ENCODE results near the gene DUXB. TPM values are rescaled to one million over a fixed set of nuclear protein-coding genes. Genes with fewer than 3 reads are reported as not detected.
A peak's percentile ranks its signal among the peaks of the same experiment; 100 is the strongest.

The DUXB gene
- total and polyA plus RNA-seq, 2 experiments from 2014 or later = not detected

- Mint-ChIP-seq H3K9me3 (peaks cover 71% of the 10 kb centered on the region), H3K4me1 (no peaks in the 10 kb centered on the region; the same call in 2 of the 3 replicates), H3K36me3 (ENCODE audit: low read depth) (no peaks in the 10 kb centered on the region), H3K27ac (no peak overlapping the region), H3K27me3 (ENCODE audit: insufficient read depth, low read depth, poor library complexity) (peaks cover 1% of the 10 kb centered on the region), H3K4me3 (no peak overlapping the region)
- H3K27ac ChIP-seq (ENCODE audit: low read depth) = no peak overlapping the region
- H3K36me3 ChIP-seq (ENCODE audit: insufficient read depth) = no peaks in the 10 kb centered on the region
- H3K79me2 ChIP-seq (replicated peaks; ENCODE audit: insufficient read depth) = no peaks in the 10 kb centered on the region
- H3K4me2 ChIP-seq = no peak overlapping the region
- no peak for ATAC-seq
- no peaks in the 10 kb centered on the region for H3K9me2 ChIP-seq (ENCODE audit: insufficient read depth)
- TF ChIP-seq EZH2phosphoT487 (IDR thresholded peaks at IDR 0.05; ENCODE audit: unreplicated experiment) = no peak
- no peak for TF ChIP-seq EZH2 (IDR thresholded peaks at IDR 0.05; ENCODE audit: low read depth, unreplicated experiment)
- no peak for TF ChIP-seq POLR2AphosphoS5 (IDR thresholded peaks at IDR 0.05; ENCODE audit: low read depth)
- no peak for TF ChIP-seq CREB1 (CRISPR knock-in tag; IDR thresholded peaks at IDR 0.05; ENCODE audit: low read depth)
- H3K4me3 ChIP-seq = no peak overlapping the region
- no peaks in the 10 kb centered on the region for H4K20me1 ChIP-seq (replicated peaks; ENCODE audit: insufficient read depth)
- peaks cover 7% of the 10 kb centered on the region; the same call in 1 of the 2 replicates for H3K4me1 ChIP-seq (ENCODE audit: insufficient read depth)
- no peaks in the 10 kb centered on the region for H3F3A ChIP-seq (replicated peaks; ENCODE audit: low read depth)
- H2AFZ ChIP-seq = no peak overlapping the region
- H3K27me3 ChIP-seq (ENCODE audit: insufficient read depth) = no peaks in the 10 kb centered on the region
- DNase-seq (ENCODE audit: low spot score) = peak; percentile 6
Observed at GRCh38 chr16:75702242-75702641, 981 bp upstream of the DUXB start.

GRCh38 chr16:75697571-75697970 is 3.7 kb downstream of the DUXB start:
- Histone ChIP-seq H3K4me3 (no peak overlapping the region), H3K4me2 (no peak overlapping the region), H3K36me3 (ENCODE audit: insufficient read depth) (no peaks in the 10 kb centered on the region), H3K27ac (ENCODE audit: low read depth) (no peak overlapping the region), H3K27me3 (ENCODE audit: insufficient read depth) (no peaks in the 10 kb centered on the region), H3K79me2 (replicated peaks; ENCODE audit: insufficient read depth) (no peaks in the 10 kb centered on the region), H3K9me2 (ENCODE audit: insufficient read depth) (no peaks in the 10 kb centered on the region), H3K4me1 (ENCODE audit: insufficient read depth) (peaks cover 5% of the 10 kb centered on the region; the same call in 1 of the 2 replicates), H3F3A (replicated peaks; ENCODE audit: low read depth) (no peaks in the 10 kb centered on the region), H4K20me1 (replicated peaks; ENCODE audit: insufficient read depth) (no peaks in the 10 kb centered on the region), H2AFZ (no peak overlapping the region)
- ATAC-seq (no peak), DNase-seq (ENCODE audit: low spot score) (no peak)
- Mint-ChIP-seq H3K27ac (no peak overlapping the region), H3K9me3 (peaks cover 54% of the 10 kb centered on the region), H3K36me3 (ENCODE audit: low read depth) (peaks cover 3% of the 10 kb centered on the region; the same call in 1 of the 3 replicates), H3K4me1 (no peaks in the 10 kb centered on the region), H3K27me3 (ENCODE audit: insufficient read depth, low read depth, poor library complexity) (peaks cover 2% of the 10 kb centered on the region), H3K4me3 (no peak overlapping the region)
- TF ChIP-seq CREB1 (CRISPR knock-in tag; IDR thresholded peaks at IDR 0.05; ENCODE audit: low read depth) (no peak), JUNB (IDR thresholded peaks at IDR 0.05; ENCODE audit: unreplicated experiment) (no peak), ZNF331 (CRISPR knock-in tag; IDR thresholded peaks at IDR 0.05; ENCODE audit: low read depth) (no peak), EZH2phosphoT487 (IDR thresholded peaks at IDR 0.05; ENCODE audit: unreplicated experiment) (no peak)
- TF ChIP-seq, protein P1, sequence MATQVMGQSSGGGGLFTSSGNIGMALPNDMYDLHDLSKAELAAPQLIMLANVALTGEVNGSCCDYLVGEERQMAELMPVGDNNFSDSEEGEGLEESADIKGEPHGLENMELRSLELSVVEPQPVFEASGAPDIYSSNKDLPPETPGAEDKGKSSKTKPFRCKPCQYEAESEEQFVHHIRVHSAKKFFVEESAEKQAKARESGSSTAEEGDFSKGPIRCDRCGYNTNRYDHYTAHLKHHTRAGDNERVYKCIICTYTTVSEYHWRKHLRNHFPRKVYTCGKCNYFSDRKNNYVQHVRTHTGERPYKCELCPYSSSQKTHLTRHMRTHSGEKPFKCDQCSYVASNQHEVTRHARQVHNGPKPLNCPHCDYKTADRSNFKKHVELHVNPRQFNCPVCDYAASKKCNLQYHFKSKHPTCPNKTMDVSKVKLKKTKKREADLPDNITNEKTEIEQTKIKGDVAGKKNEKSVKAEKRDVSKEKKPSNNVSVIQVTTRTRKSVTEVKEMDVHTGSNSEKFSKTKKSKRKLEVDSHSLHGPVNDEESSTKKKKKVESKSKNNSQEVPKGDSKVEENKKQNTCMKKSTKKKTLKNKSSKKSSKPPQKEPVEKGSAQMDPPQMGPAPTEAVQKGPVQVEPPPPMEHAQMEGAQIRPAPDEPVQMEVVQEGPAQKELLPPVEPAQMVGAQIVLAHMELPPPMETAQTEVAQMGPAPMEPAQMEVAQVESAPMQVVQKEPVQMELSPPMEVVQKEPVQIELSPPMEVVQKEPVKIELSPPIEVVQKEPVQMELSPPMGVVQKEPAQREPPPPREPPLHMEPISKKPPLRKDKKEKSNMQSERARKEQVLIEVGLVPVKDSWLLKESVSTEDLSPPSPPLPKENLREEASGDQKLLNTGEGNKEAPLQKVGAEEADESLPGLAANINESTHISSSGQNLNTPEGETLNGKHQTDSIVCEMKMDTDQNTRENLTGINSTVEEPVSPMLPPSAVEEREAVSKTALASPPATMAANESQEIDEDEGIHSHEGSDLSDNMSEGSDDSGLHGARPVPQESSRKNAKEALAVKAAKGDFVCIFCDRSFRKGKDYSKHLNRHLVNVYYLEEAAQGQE (IDR thresholded peaks at IDR 0.05; ENCODE audit: unreplicated experiment) = no peak

Data from GM23338 (cell line).